Neutrophil (primary cell): ENCODE data around the gene SELENOT.
A peak's percentile ranks its signal among the peaks of the same experiment; 100 is the strongest.

Source experiments
- H3K27ac ChIP-seq: fragments of 200-600 bp; sonication (generic); 2 replicates; pipeline ENCODE4 v1.5.1; 2016; ENCODE audit warnings: mild to moderate bottlenecking, moderate library complexity
- H3K27me3 ChIP-seq: fragments of 200-600 bp; sonication (generic); 2 replicates; pipeline ENCODE4 v1.6.0; 2016; ENCODE audit warnings: mild to moderate bottlenecking
- H3K36me3 ChIP-seq: fragments of 200-600 bp; sonication (generic); 2 replicates; pipeline ENCODE4 v1.5.1; 2017
- H3K4me1 ChIP-seq, 2 experiments: fragments of 200-600 bp in 1 of 2; sonication (generic) in 1 of 2; 1 replicate in 1 of 2; 2 replicates in 1 of 2; pipeline versions ENCODE4 v1.5.1 to v1.6.1; 2013 to 2016; ENCODE audit warnings: low read depth in 1 of 2, low read length in 1 of 2, mild to moderate bottlenecking in 1 of 2, moderate library complexity in 1 of 2; ENCODE audit not compliant: control insufficient read depth in 1 of 2, insufficient read depth in 1 of 2
- H3K4me3 ChIP-seq, 2 experiments: fragments of 200-600 bp in 1 of 2; sonication (generic) in 1 of 2; 1 replicate in 1 of 2; 2 replicates in 1 of 2; pipeline ENCODE4 v1.5.1; 2013 to 2016; ENCODE audit warnings: low read depth in 1 of 2, low read length in 1 of 2, mild to moderate bottlenecking in 1 of 2, moderate library complexity in 1 of 2
- H3K9me3 ChIP-seq: fragments of 200-600 bp; sonication (generic); 2 replicates; pipeline ENCODE4 v1.5.1; 2016
- TF ChIP-seq, protein P1 (sequence below): fragments of 200-600 bp; sonication (generic); IDR thresholded peaks from 2 replicates; pipeline ENCODE4 v1.5.1; 2016; ENCODE audit warnings: antibody characterized with exemption

The SELENOT gene

DNA sequence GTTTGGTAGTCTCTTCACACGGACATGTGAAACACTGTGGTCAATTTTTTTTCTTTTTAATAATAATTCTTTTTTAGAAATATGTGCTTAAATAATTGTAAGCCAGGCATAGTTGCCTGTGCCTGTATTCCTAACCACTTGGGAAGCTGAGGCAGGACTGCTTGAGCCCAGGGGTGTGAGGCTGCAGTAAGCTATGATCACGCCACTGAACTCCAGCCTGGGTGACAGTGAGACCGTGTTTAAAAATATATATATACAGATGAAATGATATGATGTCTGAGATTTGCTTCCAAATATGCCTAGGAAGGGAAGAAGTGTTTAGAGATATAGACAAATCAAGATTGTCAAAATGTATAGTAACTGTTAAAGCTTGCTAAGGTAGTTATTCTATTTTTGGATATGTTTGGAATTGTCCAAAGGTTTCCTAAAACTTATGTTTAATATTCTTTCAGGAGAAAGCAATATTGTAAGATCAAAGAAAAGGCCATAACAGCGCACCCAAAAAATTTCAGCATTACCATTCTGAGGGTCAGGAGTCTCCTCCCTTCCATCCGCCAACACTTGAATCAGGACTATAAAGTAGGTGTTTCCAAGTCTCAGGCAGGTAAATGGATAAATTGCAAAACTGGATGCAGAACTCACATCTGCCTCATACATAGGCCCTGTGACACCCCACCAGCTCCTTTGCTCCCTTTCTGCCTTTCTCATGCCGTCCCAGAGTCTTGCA is 532 bp upstream of the SELENOT start:
- TF ChIP-seq, protein P1, sequence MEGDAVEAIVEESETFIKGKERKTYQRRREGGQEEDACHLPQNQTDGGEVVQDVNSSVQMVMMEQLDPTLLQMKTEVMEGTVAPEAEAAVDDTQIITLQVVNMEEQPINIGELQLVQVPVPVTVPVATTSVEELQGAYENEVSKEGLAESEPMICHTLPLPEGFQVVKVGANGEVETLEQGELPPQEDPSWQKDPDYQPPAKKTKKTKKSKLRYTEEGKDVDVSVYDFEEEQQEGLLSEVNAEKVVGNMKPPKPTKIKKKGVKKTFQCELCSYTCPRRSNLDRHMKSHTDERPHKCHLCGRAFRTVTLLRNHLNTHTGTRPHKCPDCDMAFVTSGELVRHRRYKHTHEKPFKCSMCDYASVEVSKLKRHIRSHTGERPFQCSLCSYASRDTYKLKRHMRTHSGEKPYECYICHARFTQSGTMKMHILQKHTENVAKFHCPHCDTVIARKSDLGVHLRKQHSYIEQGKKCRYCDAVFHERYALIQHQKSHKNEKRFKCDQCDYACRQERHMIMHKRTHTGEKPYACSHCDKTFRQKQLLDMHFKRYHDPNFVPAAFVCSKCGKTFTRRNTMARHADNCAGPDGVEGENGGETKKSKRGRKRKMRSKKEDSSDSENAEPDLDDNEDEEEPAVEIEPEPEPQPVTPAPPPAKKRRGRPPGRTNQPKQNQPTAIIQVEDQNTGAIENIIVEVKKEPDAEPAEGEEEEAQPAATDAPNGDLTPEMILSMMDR: no peak

DNA sequence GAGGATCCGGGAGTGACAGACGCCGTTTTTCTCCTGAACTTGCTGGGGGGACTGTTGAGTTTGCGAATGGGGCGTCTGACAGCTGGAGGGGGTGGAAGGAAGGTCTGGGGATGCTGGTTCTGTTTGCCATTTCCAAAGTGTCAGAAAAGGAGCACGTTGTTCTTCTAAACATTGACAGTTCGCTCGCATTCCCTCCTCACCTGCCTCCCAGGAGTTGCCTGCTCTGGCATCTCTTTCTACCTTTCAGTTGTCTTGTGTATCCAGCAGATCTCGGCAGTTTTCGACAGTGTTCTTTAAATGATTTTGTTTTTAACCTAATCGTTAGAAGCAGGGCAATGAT is 829 bp downstream of the SELENOT start:
- TF ChIP-seq, protein P1: no peak
- H3K4me1 ChIP-seq: peaks cover 43 to 49% of the 10 kb centered on the region in 2 experiments
- peak overlapping the region; percentile 93 for H3K27ac ChIP-seq
- H3K27me3 ChIP-seq: no peaks in the 10 kb centered on the region
- H3K4me3 ChIP-seq: peak overlapping the region; percentile 76 to 85
- H3K36me3 ChIP-seq: no peaks in the 10 kb centered on the region
- no peaks in the 10 kb centered on the region for H3K9me3 ChIP-seq

More for the DNA sequence above, 532 bp upstream of the SELENOT start:
- Histone ChIP-seq H3K4me1 (peaks cover 42 to 49% of the 10 kb centered on the region in 2 experiments), H3K9me3 (no peaks in the 10 kb centered on the region), H3K27ac (peak overlapping the region; percentile 93), H3K27me3 (no peaks in the 10 kb centered on the region), H3K4me3 (peak overlapping the region; percentile 76 to 85), H3K36me3 (no peaks in the 10 kb centered on the region)

DNA sequence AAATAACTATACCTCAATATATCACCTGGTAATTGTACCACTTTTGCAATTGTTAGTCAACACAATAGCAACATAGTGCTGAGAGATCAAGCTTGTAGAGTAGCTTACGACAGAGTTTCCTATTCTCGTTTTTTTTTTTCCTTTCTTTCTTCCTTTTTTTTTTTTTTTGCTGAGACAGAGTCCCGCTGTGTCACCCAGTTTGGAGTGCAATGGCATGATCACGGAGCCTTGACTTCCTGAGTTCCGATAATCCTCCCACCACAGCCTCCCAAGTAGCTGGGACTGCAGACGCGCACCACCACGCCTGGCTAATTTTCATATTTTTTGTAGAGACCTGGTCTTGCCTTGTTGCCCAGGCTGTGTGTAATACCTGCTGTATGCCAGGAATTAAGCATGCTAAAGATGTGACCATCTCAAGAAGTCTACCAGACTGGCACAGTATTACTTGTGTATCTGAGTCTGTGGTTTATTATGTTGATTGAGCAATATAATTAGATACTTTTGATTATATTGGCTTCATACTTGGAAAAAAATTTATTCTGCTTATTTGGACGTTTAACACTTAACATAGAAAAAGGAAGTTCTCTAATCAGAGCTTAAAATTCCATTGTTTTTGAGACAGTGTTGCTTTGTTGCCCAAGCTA is 3.0 kb downstream of the SELENOT start:
- peak overlapping the region; percentile 93 for H3K27ac ChIP-seq

DNA sequence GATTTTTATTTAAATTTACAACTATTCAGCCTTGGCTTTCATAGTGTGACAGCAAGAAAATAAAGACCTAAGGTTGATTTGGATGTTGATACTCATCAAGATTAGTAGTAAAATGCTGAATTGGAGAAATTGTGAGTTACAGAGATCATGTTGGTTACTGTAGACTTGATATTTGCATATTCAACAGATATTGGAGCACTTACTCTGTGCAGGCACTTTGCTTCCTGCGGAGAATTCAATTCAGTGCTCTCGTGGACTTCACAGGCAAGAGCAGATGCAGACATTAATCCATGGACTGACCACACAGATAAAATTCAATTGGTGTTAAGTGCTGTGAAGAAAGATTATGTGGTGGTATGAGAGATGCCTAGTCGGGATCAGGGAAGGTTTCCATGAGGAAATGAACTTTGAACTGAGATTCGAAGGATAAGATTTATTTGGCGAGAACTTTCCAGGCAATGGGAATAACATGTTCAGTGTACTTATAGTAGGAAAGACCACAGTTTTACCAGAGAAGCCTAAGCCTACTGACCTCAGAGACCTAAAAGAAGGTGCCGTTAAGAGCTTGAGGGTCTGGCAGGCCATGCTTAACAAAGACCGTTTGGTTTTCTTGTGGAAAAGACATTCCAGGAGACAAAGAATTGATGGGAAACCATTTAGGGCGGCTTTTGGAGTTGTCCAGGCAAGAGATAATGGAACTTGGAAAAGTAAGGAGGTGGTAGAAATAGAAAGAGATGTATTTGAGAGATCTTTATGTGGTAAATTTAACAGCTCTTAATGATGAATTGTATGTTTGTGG is 4.3 kb downstream of the SELENOT start:
- Histone ChIP-seq H3K36me3 (peaks cover 10% of the 10 kb centered on the region), H3K27ac (peak overlapping the region; percentile 93), H3K9me3 (no peaks in the 10 kb centered on the region), H3K4me1 (peaks cover 53 to 63% of the 10 kb centered on the region in 2 experiments), H3K27me3 (no peaks in the 10 kb centered on the region), H3K4me3 (no peak overlapping the region)
- TF ChIP-seq, protein P1: no peak

More for the DNA sequence above, 3.0 kb downstream of the SELENOT start:
- Histone ChIP-seq H3K4me1 (peaks cover 53 to 63% of the 10 kb centered on the region in 2 experiments), H3K9me3 (no peaks in the 10 kb centered on the region), H3K27me3 (no peaks in the 10 kb centered on the region), H3K36me3 (no peaks in the 10 kb centered on the region), H3K4me3 (peak overlapping the region; percentile 47 to 50)
- TF ChIP-seq, protein P1: no peak

DNA sequence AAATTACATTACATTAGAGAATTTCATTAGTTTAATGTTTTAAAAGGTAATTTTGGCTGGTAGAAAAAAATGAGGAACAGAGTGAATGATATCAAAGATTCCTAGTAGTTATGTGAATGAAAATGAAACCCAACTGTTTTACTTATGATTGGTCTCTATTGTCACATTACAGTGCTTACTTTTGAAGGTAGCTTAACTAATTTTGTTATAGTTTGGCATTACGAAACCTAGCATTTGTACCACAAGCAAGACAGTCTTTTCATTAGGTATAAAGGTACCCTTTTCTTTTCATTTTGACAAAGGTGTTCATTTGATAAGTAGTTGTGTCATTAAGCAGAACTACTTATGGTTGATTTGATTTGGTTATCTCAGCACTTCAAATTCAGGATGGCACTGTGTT is 6.9 kb downstream of the SELENOT start:
- peaks cover 38 to 45% of the 10 kb centered on the region in 2 experiments for H3K4me1 ChIP-seq
- H3K27ac ChIP-seq: peak overlapping the region; percentile 37
- TF ChIP-seq, protein P1: no peak
- H3K36me3 ChIP-seq: peaks cover 10% of the 10 kb centered on the region
- H3K27me3 ChIP-seq: no peaks in the 10 kb centered on the region
- H3K4me3 ChIP-seq: no peak overlapping the region
- no peaks in the 10 kb centered on the region for H3K9me3 ChIP-seq
